ENCODE measurements around the gene SYVN1. TPM values are rescaled to one million over a fixed set of nuclear protein-coding genes. Genes with fewer than 3 reads are reported as not detected.

SYVN1 gene
- total RNA-seq = 10 to 100 TPM; 89.1 to 96.8 TPM
- polyA plus RNA-seq (2013, experiment 1 of 2) = 21.6 TPM
- 30.8 TPM for polyA plus RNA-seq (2013, experiment 2 of 2)
- total RNA-seq = 20.5 to 114 (median 49.1) reads per million in 172 experiments

- peaks cover 47% of the 10 kb centered on the region for H3K4me1 ChIP-seq (ENCODE audit: insufficient read depth, low read length)
- H3K36me3 ChIP-seq (ENCODE audit: insufficient read depth, low read length) = peaks cover 38% of the 10 kb centered on the region
- peak within 1 kb of the TSS; percentile 83 for H3K4me3 ChIP-seq (ENCODE audit: low read length)
- ChIA-PET POLR2A (interaction anchor here (0.6 to 4.4 kb wide), 37 partner anchors 10 to 1155 kb away, joined by 3 to 136 read pairs (median 6); partner anchors contain the start of genes ARL2, CAPN1, CDC42EP2 and CDCA5), CTCF (interaction anchor here (1.4 to 2.3 kb wide), 6 partner anchors 17 to 121 kb away, joined by 3 to 11 read pairs (median 5); partner anchors contain the start of genes ARL2, TM7SF2 and ZNHIT2)
- peak within 1 kb of the TSS; percentile 100 for H3K27ac Mint-ChIP-seq
- H3K27me3 ChIP-seq (ENCODE audit: control insufficient read depth in 1 of 2, insufficient read depth in 2 of 2, low read length in 2 of 2) = no peaks in the 10 kb centered on the region
- no peaks in the 10 kb centered on the region for H3K9me3 Mint-ChIP-seq
- peak within 1 kb of the TSS; percentile 99 for H3K4me3 Mint-ChIP-seq
- TF ChIP-seq, protein P1, sequence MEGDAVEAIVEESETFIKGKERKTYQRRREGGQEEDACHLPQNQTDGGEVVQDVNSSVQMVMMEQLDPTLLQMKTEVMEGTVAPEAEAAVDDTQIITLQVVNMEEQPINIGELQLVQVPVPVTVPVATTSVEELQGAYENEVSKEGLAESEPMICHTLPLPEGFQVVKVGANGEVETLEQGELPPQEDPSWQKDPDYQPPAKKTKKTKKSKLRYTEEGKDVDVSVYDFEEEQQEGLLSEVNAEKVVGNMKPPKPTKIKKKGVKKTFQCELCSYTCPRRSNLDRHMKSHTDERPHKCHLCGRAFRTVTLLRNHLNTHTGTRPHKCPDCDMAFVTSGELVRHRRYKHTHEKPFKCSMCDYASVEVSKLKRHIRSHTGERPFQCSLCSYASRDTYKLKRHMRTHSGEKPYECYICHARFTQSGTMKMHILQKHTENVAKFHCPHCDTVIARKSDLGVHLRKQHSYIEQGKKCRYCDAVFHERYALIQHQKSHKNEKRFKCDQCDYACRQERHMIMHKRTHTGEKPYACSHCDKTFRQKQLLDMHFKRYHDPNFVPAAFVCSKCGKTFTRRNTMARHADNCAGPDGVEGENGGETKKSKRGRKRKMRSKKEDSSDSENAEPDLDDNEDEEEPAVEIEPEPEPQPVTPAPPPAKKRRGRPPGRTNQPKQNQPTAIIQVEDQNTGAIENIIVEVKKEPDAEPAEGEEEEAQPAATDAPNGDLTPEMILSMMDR (IDR thresholded peaks at IDR 0.05) = no peak
- intact Hi-C loops (cut with DNase I, micrococcal nuclease) = loop anchor here (1.0 to 5.0 kb wide), 3 partner anchors 18 to 217 kb away; partner anchors contain the start of genes ATG2A (in 1 of the 2), VPS51 (in 1 of the 2) and ZNHIT2 (in 1 of the 2)
- H3K27ac ChIP-seq (ENCODE audit: low read depth in 1 of 2, low read length in 2 of 2) = peak within 1 kb of the TSS; percentile 96 to 99
- H3K36me3 Mint-ChIP-seq (ENCODE audit: low read depth) = peaks cover 57% of the 10 kb centered on the region
- ATAC-seq (ENCODE audit: poor library complexity) (peak; percentile 67), DNase-seq (peak; percentile 86 to 96 (median 90))
- no peaks in the 10 kb centered on the region for H3K9me3 ChIP-seq (ENCODE audit: control insufficient read depth in 1 of 2, insufficient read depth in 1 of 2, low read length in 2 of 2)
- H3K4me1 Mint-ChIP-seq (ENCODE audit: low read depth) = peaks cover 45% of the 10 kb centered on the region
- H3K27me3 Mint-ChIP-seq = no peaks in the 10 kb centered on the region
These were observed at the start of gene SYVN1 for GRCh38 chr11:65134240-65134951. TSS of gene SYVN1 (minus strand) at chr11:65134519. CDS start at chr11:65133601, 918 bp downstream.

DNA sequence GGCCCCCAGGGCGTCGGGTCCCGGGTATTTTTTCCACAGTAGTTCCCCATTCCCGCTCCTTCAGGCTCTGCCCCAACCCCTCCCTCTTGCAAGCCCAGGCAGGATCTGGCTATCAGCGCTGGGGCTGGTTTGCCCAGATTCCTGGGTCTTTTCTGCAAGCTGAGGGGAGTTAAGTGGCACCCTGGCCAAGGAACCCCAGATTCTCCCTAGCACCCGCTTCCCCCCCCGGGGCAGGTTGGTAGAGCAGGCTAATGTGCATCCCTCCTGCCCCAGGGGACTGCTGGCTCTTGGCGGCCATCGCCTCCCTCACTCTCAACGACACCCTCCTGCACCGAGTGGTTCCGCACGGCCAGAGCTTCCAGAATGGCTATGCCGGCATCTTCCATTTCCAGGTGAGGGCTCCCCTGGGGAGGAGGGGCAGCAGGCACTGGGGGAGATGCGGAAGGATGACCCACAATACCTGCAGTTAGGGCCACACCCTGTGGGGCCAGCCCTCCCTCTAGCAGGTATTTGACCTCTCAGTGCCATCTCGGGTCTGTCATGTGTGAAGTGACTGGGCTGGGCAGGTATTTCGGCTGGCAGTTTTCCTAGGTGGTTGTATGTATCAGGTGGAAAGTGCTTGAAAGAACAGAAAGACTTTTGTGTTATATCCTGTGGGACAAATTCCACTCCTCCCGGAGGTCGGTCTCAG, 49.0 kb upstream of the SYVN1 start:
- no peaks in the 10 kb centered on the region for H3K27me3 Mint-ChIP-seq
- peak overlapping the region; percentile 85 for H3K4me3 Mint-ChIP-seq
- Histone ChIP-seq H3K27me3 (ENCODE audit: control insufficient read depth in 1 of 2, insufficient read depth in 2 of 2, low read length in 2 of 2) (no peaks in the 10 kb centered on the region), H3K36me3 (ENCODE audit: insufficient read depth, low read length) (peaks cover 45% of the 10 kb centered on the region), H3K4me1 (ENCODE audit: insufficient read depth, low read length) (peaks cover 37% of the 10 kb centered on the region), H3K4me3 (ENCODE audit: low read length) (no peak overlapping the region), H3K27ac (ENCODE audit: low read depth in 1 of 2, low read length in 2 of 2) (no peak overlapping the region), H3K9me3 (ENCODE audit: control insufficient read depth in 1 of 2, insufficient read depth in 1 of 2, low read length in 2 of 2) (no peaks in the 10 kb centered on the region)
- H3K36me3 Mint-ChIP-seq (ENCODE audit: low read depth) = peaks cover 35% of the 10 kb centered on the region
- CTCF ChIA-PET = no interaction called here
- H3K27ac Mint-ChIP-seq = no peak overlapping the region
- intact Hi-C loops (cut with DNase I, micrococcal nuclease) = loop anchor here in 1 of 2 experiments (5.0 kb wide), 2 partner anchors 46 to 171 kb away; partner anchors contain the start of gene ARL2
- H3K4me1 Mint-ChIP-seq (ENCODE audit: low read depth) = peaks cover 12% of the 10 kb centered on the region
- TF ChIP-seq, protein P1 (IDR thresholded peaks at IDR 0.05) = no peak
- no peaks in the 10 kb centered on the region for H3K9me3 Mint-ChIP-seq
- DNase-seq (no peak), ATAC-seq (ENCODE audit: poor library complexity) (no peak)
- POLR2A ChIA-PET = interaction anchor here (0.7 to 3.9 kb wide), 3 partner anchors 48 to 314 kb away, joined by 3 to 30 read pairs (median 3); partner anchors contain the start of genes ARL2 and SYVN1

All from CD4-positive, alpha-beta T cell (primary cell).